Stimulated activated memory B cell treated with anti-CD40 and anti-IgM and Interleukin-4, amounts not matched to agents 10 μg/mL and 1 μg/mL and 100 μg/mL, for 72 hours (primary cell): ENCODE results near the gene FGR.

Experiments used
- ATAC-seq: fragments of 150-1000 bp; cut with Tn5 transposase; 2 replicates; pipeline ENCODE4 v1.10.0; 2021
- H3K27ac Mint-ChIP-seq: one replicate; pipeline ENCODE4 v1.8.0; 2022; ENCODE audit warnings: mild to moderate bottlenecking, mixed read lengths
- H3K27me3 Mint-ChIP-seq: one replicate; pipeline ENCODE4 v1.8.0; 2022; ENCODE audit warnings: mixed read lengths
- H3K36me3 Mint-ChIP-seq: one replicate; pipeline ENCODE4 v1.8.0; 2022; ENCODE audit warnings: mixed read lengths
- H3K4me1 Mint-ChIP-seq: one replicate; pipeline ENCODE4 v1.8.0; 2022; ENCODE audit warnings: mixed read lengths
- H3K4me3 Mint-ChIP-seq: one replicate; pipeline ENCODE4 v1.8.0; 2022; ENCODE audit warnings: mild to moderate bottlenecking, moderate library complexity, mixed read lengths
- H3K9me3 Mint-ChIP-seq: one replicate; pipeline ENCODE4 v1.8.0; 2022; ENCODE audit warnings: mixed read lengths

FGR gene

GRCh38 chr1:27583479-27583878 lies 51.5 kb downstream of the FGR start:
- no peak for ATAC-seq
- Mint-ChIP-seq H3K27ac (no peak overlapping the region), H3K27me3 (no peaks in the 10 kb centered on the region), H3K36me3 (peaks cover 20% of the 10 kb centered on the region), H3K9me3 (no peaks in the 10 kb centered on the region), H3K4me3 (no peak overlapping the region), H3K4me1 (peaks cover 9% of the 10 kb centered on the region)

GRCh38 chr1:27581823-27582243 lies 53.2 kb downstream of the FGR start:
- ATAC-seq: no peak
- Mint-ChIP-seq H3K9me3 (no peaks in the 10 kb centered on the region), H3K27ac (no peak overlapping the region), H3K27me3 (no peaks in the 10 kb centered on the region), H3K4me3 (no peak overlapping the region), H3K4me1 (peaks cover 16% of the 10 kb centered on the region), H3K36me3 (peaks cover 20% of the 10 kb centered on the region)

- H3K27ac Mint-ChIP-seq: no peak overlapping the region
- no peak for ATAC-seq
- no peaks in the 10 kb centered on the region for H3K9me3 Mint-ChIP-seq
- H3K4me1 Mint-ChIP-seq: peaks cover 35% of the 10 kb centered on the region
- no peak overlapping the region for H3K4me3 Mint-ChIP-seq
- H3K27me3 Mint-ChIP-seq: no peaks in the 10 kb centered on the region
- H3K36me3 Mint-ChIP-seq: peaks cover 11% of the 10 kb centered on the region
Measured at GRCh38 chr1:27577504-27578188, 57.3 kb downstream of the FGR start.

GRCh38 chr1:27576806-27577227 lies 58.2 kb downstream of the FGR start:
- H3K4me3 Mint-ChIP-seq: no peak overlapping the region
- H3K4me1 Mint-ChIP-seq: peaks cover 34% of the 10 kb centered on the region
- H3K27ac Mint-ChIP-seq: no peak overlapping the region
- H3K9me3 Mint-ChIP-seq: no peaks in the 10 kb centered on the region
- H3K36me3 Mint-ChIP-seq: peaks cover 4% of the 10 kb centered on the region
- H3K27me3 Mint-ChIP-seq: no peaks in the 10 kb centered on the region
- no peak for ATAC-seq

- Mint-ChIP-seq H3K9me3 (no peaks in the 10 kb centered on the region), H3K4me3 (peak overlapping the region; percentile 63), H3K27ac (no peak overlapping the region), H3K4me1 (peaks cover 32% of the 10 kb centered on the region), H3K36me3 (no peaks in the 10 kb centered on the region), H3K27me3 (no peaks in the 10 kb centered on the region)
- ATAC-seq: peak; percentile 74
Measured at GRCh38 chr1:27575840-27576331, 59.1 kb downstream of the FGR start.

GRCh38 chr1:27574871-27575831 lies 59.8 kb downstream of the FGR start:
- H3K4me1 Mint-ChIP-seq: peaks cover 37% of the 10 kb centered on the region
- no peaks in the 10 kb centered on the region for H3K27me3 Mint-ChIP-seq
- no peaks in the 10 kb centered on the region for H3K9me3 Mint-ChIP-seq
- H3K4me3 Mint-ChIP-seq: no peak overlapping the region
- H3K27ac Mint-ChIP-seq: no peak overlapping the region
- peak; percentile 20 for ATAC-seq
- H3K36me3 Mint-ChIP-seq: no peaks in the 10 kb centered on the region

GRCh38 chr1:27574001-27574781 lies 60.8 kb downstream of the FGR start:
- no peak overlapping the region for H3K27ac Mint-ChIP-seq

GRCh38 chr1:27572679-27573426 lies 62.1 kb downstream of the FGR start:
- Mint-ChIP-seq H3K9me3 (no peaks in the 10 kb centered on the region), H3K4me3 (no peak overlapping the region), H3K27ac (no peak overlapping the region), H3K4me1 (peaks cover 58% of the 10 kb centered on the region), H3K27me3 (no peaks in the 10 kb centered on the region), H3K36me3 (no peaks in the 10 kb centered on the region)
- ATAC-seq: no peak

More at GRCh38 chr1:27574001-27574781, 60.8 kb downstream of the FGR start:
- no peaks in the 10 kb centered on the region for H3K27me3 Mint-ChIP-seq
- no peaks in the 10 kb centered on the region for H3K36me3 Mint-ChIP-seq
- H3K4me1 Mint-ChIP-seq: peaks cover 46% of the 10 kb centered on the region
- ATAC-seq: no peak
- H3K4me3 Mint-ChIP-seq: no peak overlapping the region
- H3K9me3 Mint-ChIP-seq: no peaks in the 10 kb centered on the region

GRCh38 chr1:27572019-27572678 lies 62.8 kb downstream of the FGR start:
- no peak overlapping the region for H3K27ac Mint-ChIP-seq
- H3K9me3 Mint-ChIP-seq: no peaks in the 10 kb centered on the region
- ATAC-seq: no peak
- H3K4me1 Mint-ChIP-seq: peaks cover 60% of the 10 kb centered on the region
- H3K36me3 Mint-ChIP-seq: no peaks in the 10 kb centered on the region
- H3K27me3 Mint-ChIP-seq: no peaks in the 10 kb centered on the region
- no peak overlapping the region for H3K4me3 Mint-ChIP-seq

GRCh38 chr1:27571439-27572018 lies 63.5 kb downstream of the FGR start:
- no peak overlapping the region for H3K4me3 Mint-ChIP-seq
- no peaks in the 10 kb centered on the region for H3K27me3 Mint-ChIP-seq
- no peaks in the 10 kb centered on the region for H3K36me3 Mint-ChIP-seq
- ATAC-seq: no peak
- peaks cover 54% of the 10 kb centered on the region for H3K4me1 Mint-ChIP-seq
- H3K9me3 Mint-ChIP-seq: no peaks in the 10 kb centered on the region
- no peak overlapping the region for H3K27ac Mint-ChIP-seq

- Mint-ChIP-seq H3K27me3 (no peaks in the 10 kb centered on the region), H3K4me1 (peaks cover 59% of the 10 kb centered on the region), H3K4me3 (no peak overlapping the region), H3K27ac (no peak overlapping the region), H3K9me3 (no peaks in the 10 kb centered on the region), H3K36me3 (no peaks in the 10 kb centered on the region)
- no peak for ATAC-seq
Measured at GRCh38 chr1:27570784-27571183, 64.2 kb downstream of the FGR start.

- peaks cover 59% of the 10 kb centered on the region for H3K4me1 Mint-ChIP-seq
Measured at GRCh38 chr1:27570356-27570755, 64.6 kb downstream of the FGR start.

GRCh38 chr1:27569506-27570291 lies 65.3 kb downstream of the FGR start:
- ATAC-seq: no peak
- Mint-ChIP-seq H3K4me3 (peak overlapping the region; percentile 68), H3K9me3 (no peaks in the 10 kb centered on the region), H3K4me1 (peaks cover 59% of the 10 kb centered on the region), H3K27me3 (no peaks in the 10 kb centered on the region), H3K27ac (peak overlapping the region; percentile 50), H3K36me3 (no peaks in the 10 kb centered on the region)

More at GRCh38 chr1:27570356-27570755, 64.6 kb downstream of the FGR start:
- Mint-ChIP-seq H3K27me3 (no peaks in the 10 kb centered on the region), H3K36me3 (no peaks in the 10 kb centered on the region), H3K4me3 (no peak overlapping the region), H3K27ac (no peak overlapping the region), H3K9me3 (no peaks in the 10 kb centered on the region)
- no peak for ATAC-seq
